Esophagus muscularis mucosa (tissue), 3 donors: ENCODE measurements around the gene PRSS56.

Experiments
- CTCF ChIP-seq, 3 experiments: fragments of 200-600 bp in 2 of 3; fragments of 450-650 bp in 1 of 3; sonication (generic) in 2 of 3; IDR thresholded peaks; one replicate each; pipeline ENCODE4 v1.5.1; 2017 to 2019; ENCODE audit warnings: antibody characterized with exemption in 3 of 3, mild to moderate bottlenecking in 2 of 3, moderate library complexity in 1 of 3
- POLR2AphosphoS5 ChIP-seq, 2 donors: sonication (generic); formaldehyde crosslinking; IDR thresholded peaks; one replicate each; pipeline ENCODE4 v1.6.1; 2017; ENCODE audit warnings: antibody characterized with exemption in 2 of 2

GRCh38 chr2:232544674-232545073 is 24.5 kb downstream of the PRSS56 start:
- no peak for TF ChIP-seq CTCF (IDR thresholded peaks at IDR 0.05)
- TF ChIP-seq POLR2AphosphoS5 (IDR thresholded peaks at IDR 0.05): no peak
